Neural cell (in vitro differentiated cells): ENCODE results near the gene PNKD.

Experiments used
- EP300 ChIP-seq: fragments of 450-650 bp; conservative IDR thresholded peaks from 2 replicates; pipeline ENCODE4 v1.6.1; 2014; ENCODE audit warnings: antibody characterized with exemption, mild to moderate bottlenecking, moderate library complexity; ENCODE audit not compliant: poor library complexity, severe bottlenecking
- EZH2 ChIP-seq: fragments of 200-600, 300-800 bp; shearing (Covaris generic), sonication (generic); IDR thresholded peaks from 2 replicates; pipeline ENCODE4 v1.6.1; 2014; ENCODE audit warnings: antibody characterized with exemption, low read length, borderline replicate concordance, mild to moderate bottlenecking; ENCODE audit not compliant: insufficient read depth, poor library complexity, severe bottlenecking
- MXI1 ChIP-seq: fragments of 450-650 bp; conservative IDR thresholded peaks from 2 replicates; pipeline ENCODE4 v1.6.1; 2014; ENCODE audit warnings: antibody characterized with exemption, mild to moderate bottlenecking; ENCODE audit not compliant: poor library complexity, severe bottlenecking
- POLR2AphosphoS5 ChIP-seq: IDR thresholded peaks from 2 replicates; pipeline ENCODE4 v1.6.1; 2012
- TF ChIP-seq, protein P1 (sequence below): fragments of 450-650 bp; IDR thresholded peaks from 2 replicates; pipeline ENCODE4 v1.5.1; 2014; ENCODE audit warnings: antibody characterized with exemption, mild to moderate bottlenecking, moderate library complexity; ENCODE audit not compliant: poor library complexity, severe bottlenecking
- TF ChIP-seq, protein P2 (sequence below): IDR thresholded peaks from 2 replicates; pipeline ENCODE4 v1.6.1; 2012; ENCODE audit warnings: borderline replicate concordance

DNA sequence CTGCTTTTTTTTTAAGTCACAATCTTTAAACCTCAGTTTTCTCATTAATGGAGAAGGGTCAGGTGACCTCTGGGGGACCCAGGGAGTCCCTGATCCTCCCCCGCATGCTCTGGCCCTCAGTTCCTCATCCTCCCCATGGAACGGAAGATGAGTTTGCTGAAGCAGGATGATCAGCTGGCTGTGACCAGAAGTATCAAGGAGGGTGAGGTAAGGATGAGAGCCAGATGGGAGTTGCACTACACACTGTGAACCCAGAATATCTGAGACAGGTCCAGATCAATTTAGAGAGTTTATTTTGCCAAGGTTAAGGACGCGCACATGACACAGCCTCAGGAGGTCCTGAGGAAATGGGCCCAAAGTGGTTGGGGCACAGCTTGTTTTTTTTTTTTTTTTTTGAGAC lies 90.1 kb downstream of the PNKD start:
- TF ChIP-seq, protein P1, sequence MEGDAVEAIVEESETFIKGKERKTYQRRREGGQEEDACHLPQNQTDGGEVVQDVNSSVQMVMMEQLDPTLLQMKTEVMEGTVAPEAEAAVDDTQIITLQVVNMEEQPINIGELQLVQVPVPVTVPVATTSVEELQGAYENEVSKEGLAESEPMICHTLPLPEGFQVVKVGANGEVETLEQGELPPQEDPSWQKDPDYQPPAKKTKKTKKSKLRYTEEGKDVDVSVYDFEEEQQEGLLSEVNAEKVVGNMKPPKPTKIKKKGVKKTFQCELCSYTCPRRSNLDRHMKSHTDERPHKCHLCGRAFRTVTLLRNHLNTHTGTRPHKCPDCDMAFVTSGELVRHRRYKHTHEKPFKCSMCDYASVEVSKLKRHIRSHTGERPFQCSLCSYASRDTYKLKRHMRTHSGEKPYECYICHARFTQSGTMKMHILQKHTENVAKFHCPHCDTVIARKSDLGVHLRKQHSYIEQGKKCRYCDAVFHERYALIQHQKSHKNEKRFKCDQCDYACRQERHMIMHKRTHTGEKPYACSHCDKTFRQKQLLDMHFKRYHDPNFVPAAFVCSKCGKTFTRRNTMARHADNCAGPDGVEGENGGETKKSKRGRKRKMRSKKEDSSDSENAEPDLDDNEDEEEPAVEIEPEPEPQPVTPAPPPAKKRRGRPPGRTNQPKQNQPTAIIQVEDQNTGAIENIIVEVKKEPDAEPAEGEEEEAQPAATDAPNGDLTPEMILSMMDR: no peak
- TF ChIP-seq EZH2: no peak
- TF ChIP-seq EP300: no peak
- no peak for TF ChIP-seq POLR2AphosphoS5
- TF ChIP-seq, protein P2, sequence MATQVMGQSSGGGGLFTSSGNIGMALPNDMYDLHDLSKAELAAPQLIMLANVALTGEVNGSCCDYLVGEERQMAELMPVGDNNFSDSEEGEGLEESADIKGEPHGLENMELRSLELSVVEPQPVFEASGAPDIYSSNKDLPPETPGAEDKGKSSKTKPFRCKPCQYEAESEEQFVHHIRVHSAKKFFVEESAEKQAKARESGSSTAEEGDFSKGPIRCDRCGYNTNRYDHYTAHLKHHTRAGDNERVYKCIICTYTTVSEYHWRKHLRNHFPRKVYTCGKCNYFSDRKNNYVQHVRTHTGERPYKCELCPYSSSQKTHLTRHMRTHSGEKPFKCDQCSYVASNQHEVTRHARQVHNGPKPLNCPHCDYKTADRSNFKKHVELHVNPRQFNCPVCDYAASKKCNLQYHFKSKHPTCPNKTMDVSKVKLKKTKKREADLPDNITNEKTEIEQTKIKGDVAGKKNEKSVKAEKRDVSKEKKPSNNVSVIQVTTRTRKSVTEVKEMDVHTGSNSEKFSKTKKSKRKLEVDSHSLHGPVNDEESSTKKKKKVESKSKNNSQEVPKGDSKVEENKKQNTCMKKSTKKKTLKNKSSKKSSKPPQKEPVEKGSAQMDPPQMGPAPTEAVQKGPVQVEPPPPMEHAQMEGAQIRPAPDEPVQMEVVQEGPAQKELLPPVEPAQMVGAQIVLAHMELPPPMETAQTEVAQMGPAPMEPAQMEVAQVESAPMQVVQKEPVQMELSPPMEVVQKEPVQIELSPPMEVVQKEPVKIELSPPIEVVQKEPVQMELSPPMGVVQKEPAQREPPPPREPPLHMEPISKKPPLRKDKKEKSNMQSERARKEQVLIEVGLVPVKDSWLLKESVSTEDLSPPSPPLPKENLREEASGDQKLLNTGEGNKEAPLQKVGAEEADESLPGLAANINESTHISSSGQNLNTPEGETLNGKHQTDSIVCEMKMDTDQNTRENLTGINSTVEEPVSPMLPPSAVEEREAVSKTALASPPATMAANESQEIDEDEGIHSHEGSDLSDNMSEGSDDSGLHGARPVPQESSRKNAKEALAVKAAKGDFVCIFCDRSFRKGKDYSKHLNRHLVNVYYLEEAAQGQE: no peak
- no peak for TF ChIP-seq MXI1
